ENCODE data around the gene OR4C12. TPM values are rescaled to one million over a fixed set of nuclear protein-coding genes. Genes with fewer than 3 reads are reported as not detected.

OR4C12 gene
- total RNA-seq, 1 experiment from 2014 or later, result not detected

Other genes with a start within 250 kb of the OR4C12 start
- not detected in 2 replicates for gene OR4C13, start 30.1 kb downstream of the OR4C12 start, total RNA-seq (2022)
- not detected in 2 replicates for gene OR4C45, start 50.3 kb upstream of the OR4C12 start, total RNA-seq (2022)